Measurements from ENCODE around the gene PTPRE.

PTPRE gene

DNA sequence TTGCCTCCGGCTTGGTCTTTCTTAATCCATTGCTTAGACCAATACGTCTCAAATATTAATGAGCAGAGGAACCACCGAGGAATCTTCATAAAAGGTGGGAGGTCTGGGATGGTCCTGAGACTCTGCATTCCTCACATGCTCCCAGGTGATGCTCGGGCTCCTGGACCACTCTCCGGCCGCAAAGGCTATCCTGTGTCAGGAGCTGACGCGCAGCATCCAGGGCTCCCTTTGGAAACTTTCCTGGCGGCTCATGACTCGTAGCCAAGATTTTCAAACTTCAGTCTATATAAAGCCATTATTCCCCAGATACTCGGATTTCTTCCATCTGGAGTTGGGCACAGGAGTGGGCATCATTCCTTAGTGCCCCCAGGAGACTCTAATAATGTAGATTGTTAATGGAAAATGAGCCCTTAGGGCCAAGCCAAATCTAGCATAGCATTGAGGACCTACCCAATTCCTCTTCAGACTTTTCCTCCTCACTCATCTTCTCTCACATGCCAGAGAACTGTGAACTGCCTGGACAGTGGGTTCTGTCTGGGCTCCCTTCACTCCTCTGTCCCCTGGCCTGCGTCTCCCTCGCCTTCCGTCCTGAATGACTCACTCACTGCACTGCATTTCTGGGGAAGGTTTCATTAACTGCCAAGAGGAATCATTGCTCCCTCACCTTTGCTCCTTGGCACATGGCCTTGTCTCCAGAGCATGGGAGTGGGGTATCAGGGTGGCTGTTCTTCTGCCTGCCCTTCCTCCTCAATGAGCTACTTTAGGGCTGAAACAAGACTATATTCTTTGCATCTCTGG, 130.0 kb downstream of the PTPRE start:
- no peak overlapping the region for H3K27ac ChIP-seq (ENCODE audit: low read depth in 2 of 2, low read length in 2 of 2)
- H3K9ac ChIP-seq (ENCODE audit: low read depth in 1 of 2, low read length in 2 of 2) = no peak overlapping the region

DNA sequence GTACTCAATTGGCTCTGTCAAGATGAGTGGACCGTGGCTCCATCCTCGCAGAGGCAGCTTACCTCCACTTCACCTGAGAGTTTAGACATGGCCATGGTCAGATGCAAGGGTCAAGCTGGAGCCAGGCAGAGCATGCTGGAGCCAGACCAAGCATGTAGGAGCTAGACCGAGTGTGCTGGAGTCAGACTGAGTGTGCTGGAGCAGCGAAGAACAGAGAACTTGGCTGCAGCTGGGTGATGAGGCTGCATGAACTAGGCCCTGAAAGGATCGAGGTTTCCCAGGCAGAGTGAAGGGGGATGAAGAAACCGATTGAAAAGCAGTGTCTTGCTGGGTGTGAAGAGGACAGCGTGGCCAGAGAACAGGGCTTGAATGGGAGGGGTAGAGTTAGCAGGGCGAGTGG, 133.2 kb downstream of the PTPRE start:
- Histone ChIP-seq H3K27me3 (ENCODE audit: control insufficient read depth in 2 of 2, insufficient read depth in 2 of 2, low read length in 2 of 2) (no peaks in the 10 kb centered on the region), H3K36me3 (ENCODE audit: control insufficient read depth in 2 of 2, insufficient read depth in 2 of 2, low read length in 2 of 2) (peaks cover 0 to 3% of the 10 kb centered on the region in 2 donors), H3K27ac (ENCODE audit: low read depth in 2 of 2, low read length in 2 of 2) (no peak overlapping the region), H3K4me3 (ENCODE audit: low read length in 2 of 2) (no peak overlapping the region), H3K9ac (ENCODE audit: low read depth in 1 of 2, low read length in 2 of 2) (no peak overlapping the region), H3K4me1 (ENCODE audit: control insufficient read depth in 2 of 2, insufficient read depth in 2 of 2, low read length in 2 of 2) (peaks cover 0 to 5% of the 10 kb centered on the region in 2 donors), H3K9me3 (ENCODE audit: control insufficient read depth in 2 of 2, low read length in 2 of 2) (no peaks in the 10 kb centered on the region)

More for the DNA sequence above, 130.0 kb downstream of the PTPRE start:
- H3K36me3 ChIP-seq (ENCODE audit: control insufficient read depth in 2 of 2, insufficient read depth in 2 of 2, low read length in 2 of 2) = no peaks in the 10 kb centered on the region
- no peaks in the 10 kb centered on the region for H3K9me3 ChIP-seq (ENCODE audit: control insufficient read depth in 2 of 2, low read length in 2 of 2)
- H3K4me3 ChIP-seq (ENCODE audit: low read length in 2 of 2) = no peak overlapping the region
- H3K27me3 ChIP-seq (ENCODE audit: control insufficient read depth in 2 of 2, insufficient read depth in 2 of 2, low read length in 2 of 2) = no peaks in the 10 kb centered on the region
- peaks cover 0 to 5% of the 10 kb centered on the region in 2 donors for H3K4me1 ChIP-seq (ENCODE audit: control insufficient read depth in 2 of 2, insufficient read depth in 2 of 2, low read length in 2 of 2)

DNA sequence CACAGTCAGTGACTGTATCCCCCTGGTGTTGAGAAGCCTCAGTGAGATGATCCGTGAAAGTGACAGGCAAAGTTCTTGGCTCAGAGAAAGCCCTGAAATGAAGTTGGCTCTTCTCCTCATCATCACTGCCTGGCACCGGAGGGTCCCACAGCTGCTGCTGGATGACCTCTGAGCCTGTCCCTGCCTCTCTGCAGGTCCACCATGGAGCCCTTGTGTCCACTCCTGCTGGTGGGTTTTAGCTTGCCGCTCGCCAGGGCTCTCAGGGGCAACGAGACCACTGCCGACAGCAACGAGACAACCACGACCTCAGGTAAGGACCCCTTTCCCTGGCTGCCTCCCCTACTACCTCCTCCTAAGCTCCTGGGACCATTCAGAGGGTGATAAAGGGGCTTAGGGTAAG, 133.8 kb downstream of the PTPRE start:
- H3K9me3 ChIP-seq (ENCODE audit: control insufficient read depth in 2 of 2, low read length in 2 of 2) = no peaks in the 10 kb centered on the region
- H3K36me3 ChIP-seq (ENCODE audit: control insufficient read depth in 2 of 2, insufficient read depth in 2 of 2, low read length in 2 of 2) = peaks cover 0 to 3% of the 10 kb centered on the region in 2 donors
- H3K27me3 ChIP-seq (ENCODE audit: control insufficient read depth in 2 of 2, insufficient read depth in 2 of 2, low read length in 2 of 2) = no peaks in the 10 kb centered on the region

DNA sequence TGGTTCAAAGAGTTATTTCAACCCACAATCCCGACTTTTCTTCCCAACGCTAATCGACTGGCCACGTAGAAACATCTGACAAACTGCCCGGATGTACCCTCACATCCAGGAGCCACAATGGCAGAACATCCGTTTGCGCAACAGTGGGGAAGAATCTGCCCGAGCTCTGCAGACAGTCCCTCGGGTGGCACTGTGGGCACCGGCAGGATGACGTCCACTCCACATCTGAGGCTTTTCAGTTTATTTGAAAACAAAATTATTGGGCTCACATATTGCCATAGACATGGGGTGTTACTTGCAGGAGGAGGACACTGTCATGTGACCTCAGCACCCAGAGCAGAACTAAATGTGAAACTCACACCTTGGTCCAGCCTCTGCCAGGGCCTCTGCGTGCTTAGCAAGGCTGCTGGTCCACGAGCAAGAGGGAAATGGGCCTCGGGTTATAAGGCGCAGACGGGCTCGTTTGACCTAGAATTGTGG, 135.3 kb downstream of the PTPRE start:
- no peaks in the 10 kb centered on the region for H3K9me3 ChIP-seq (ENCODE audit: control insufficient read depth in 2 of 2, low read length in 2 of 2)
- H3K27ac ChIP-seq (ENCODE audit: low read depth in 2 of 2, low read length in 2 of 2) = no peak overlapping the region
- H3K4me1 ChIP-seq (ENCODE audit: control insufficient read depth in 2 of 2, insufficient read depth in 2 of 2, low read length in 2 of 2) = peaks cover 7 to 8% of the 10 kb centered on the region in 2 donors
- H3K36me3 ChIP-seq (ENCODE audit: control insufficient read depth in 2 of 2, insufficient read depth in 2 of 2, low read length in 2 of 2) = peaks cover 0 to 3% of the 10 kb centered on the region in 2 donors
- no peak overlapping the region for H3K4me3 ChIP-seq (ENCODE audit: low read length in 2 of 2)
- H3K27me3 ChIP-seq (ENCODE audit: control insufficient read depth in 2 of 2, insufficient read depth in 2 of 2, low read length in 2 of 2) = no peaks in the 10 kb centered on the region
- H3K9ac ChIP-seq (ENCODE audit: low read depth in 1 of 2, low read length in 2 of 2) = no peak overlapping the region

More for the DNA sequence above, 133.8 kb downstream of the PTPRE start:
- no peak overlapping the region for H3K27ac ChIP-seq (ENCODE audit: low read depth in 2 of 2, low read length in 2 of 2)
- H3K9ac ChIP-seq (ENCODE audit: low read depth in 1 of 2, low read length in 2 of 2) = no peak overlapping the region
- H3K4me3 ChIP-seq (ENCODE audit: low read length in 2 of 2) = no peak overlapping the region
- H3K4me1 ChIP-seq (ENCODE audit: control insufficient read depth in 2 of 2, insufficient read depth in 2 of 2, low read length in 2 of 2) = peaks cover 0 to 5% of the 10 kb centered on the region in 2 donors

DNA sequence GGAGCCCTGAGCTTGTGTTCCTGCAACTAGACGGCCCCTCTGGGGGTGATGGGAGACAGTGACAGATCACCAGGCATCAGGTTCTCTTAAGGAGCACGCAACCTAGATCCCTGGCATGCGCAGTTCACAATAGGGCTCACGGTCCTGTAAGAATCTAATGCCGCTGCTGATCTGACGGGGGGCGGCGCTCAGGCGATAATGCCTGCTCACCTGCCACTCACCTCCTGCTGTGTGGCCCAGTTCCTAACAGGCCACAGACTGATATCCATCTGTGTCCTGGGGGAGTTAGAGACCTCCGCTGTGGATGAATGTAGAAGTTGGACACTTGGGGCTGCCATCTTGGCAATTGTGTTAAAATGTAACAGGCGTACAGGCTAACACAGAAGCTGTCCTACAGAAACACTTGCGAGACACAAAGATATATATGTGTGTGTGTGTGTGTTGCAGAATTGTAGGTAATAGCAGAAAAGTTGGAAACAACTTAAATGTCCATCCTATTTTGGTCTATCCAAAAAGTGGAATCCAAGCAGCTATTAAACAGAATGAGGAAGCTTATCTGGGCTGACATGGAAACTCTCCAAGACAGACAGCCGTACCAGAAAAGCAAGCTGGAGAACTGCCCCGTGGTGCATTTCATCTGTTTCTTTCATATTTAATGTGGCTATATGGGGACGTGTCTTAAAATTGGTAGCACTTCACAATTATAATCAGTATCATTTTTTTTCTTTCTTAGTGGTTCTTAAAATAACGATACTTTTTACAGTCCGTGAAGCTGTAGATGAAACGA, 136.5 kb downstream of the PTPRE start:
- Histone ChIP-seq H3K4me1 (ENCODE audit: control insufficient read depth in 2 of 2, insufficient read depth in 2 of 2, low read length in 2 of 2) (peaks cover 11 to 16% of the 10 kb centered on the region in 2 donors), H3K9me3 (ENCODE audit: control insufficient read depth in 2 of 2, low read length in 2 of 2) (no peaks in the 10 kb centered on the region), H3K9ac (ENCODE audit: low read depth in 1 of 2, low read length in 2 of 2) (no peak overlapping the region), H3K4me3 (ENCODE audit: low read length in 2 of 2) (no peak overlapping the region), H3K27ac (ENCODE audit: low read depth in 2 of 2, low read length in 2 of 2) (no peak overlapping the region), H3K36me3 (ENCODE audit: control insufficient read depth in 2 of 2, insufficient read depth in 2 of 2, low read length in 2 of 2) (peaks cover 0 to 3% of the 10 kb centered on the region in 2 donors), H3K27me3 (ENCODE audit: control insufficient read depth in 2 of 2, insufficient read depth in 2 of 2, low read length in 2 of 2) (no peaks in the 10 kb centered on the region)

DNA sequence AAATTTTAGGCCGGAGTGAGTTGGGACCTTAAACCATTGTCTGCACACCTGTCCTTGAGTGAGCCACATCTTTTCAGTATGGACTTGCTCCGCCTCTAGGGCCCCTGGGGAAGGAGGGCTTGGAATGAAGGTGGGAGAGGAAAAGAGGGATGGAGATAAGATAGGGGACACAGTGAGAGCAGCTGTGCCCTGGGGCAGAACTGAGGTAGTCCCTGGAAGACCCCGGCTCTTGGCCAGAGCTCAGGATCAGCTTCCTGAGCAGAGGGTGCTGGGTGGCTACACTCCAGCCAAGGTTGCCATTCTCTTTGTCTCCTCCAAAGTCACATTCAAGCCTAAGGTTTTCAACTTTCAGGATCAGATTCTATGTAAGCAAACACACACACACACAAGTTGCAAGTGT, 137.3 kb downstream of the PTPRE start:
- Histone ChIP-seq H3K36me3 (ENCODE audit: control insufficient read depth in 2 of 2, insufficient read depth in 2 of 2, low read length in 2 of 2) (peaks cover 0 to 3% of the 10 kb centered on the region in 2 donors), H3K27me3 (ENCODE audit: control insufficient read depth in 2 of 2, insufficient read depth in 2 of 2, low read length in 2 of 2) (no peaks in the 10 kb centered on the region), H3K9ac (ENCODE audit: low read depth in 1 of 2, low read length in 2 of 2) (no peak overlapping the region), H3K4me3 (ENCODE audit: low read length in 2 of 2) (no peak overlapping the region), H3K27ac (ENCODE audit: low read depth in 2 of 2, low read length in 2 of 2) (no peak overlapping the region), H3K4me1 (ENCODE audit: control insufficient read depth in 2 of 2, insufficient read depth in 2 of 2, low read length in 2 of 2) (peaks cover 11 to 16% of the 10 kb centered on the region in 2 donors), H3K9me3 (ENCODE audit: control insufficient read depth in 2 of 2, low read length in 2 of 2) (no peaks in the 10 kb centered on the region)

DNA sequence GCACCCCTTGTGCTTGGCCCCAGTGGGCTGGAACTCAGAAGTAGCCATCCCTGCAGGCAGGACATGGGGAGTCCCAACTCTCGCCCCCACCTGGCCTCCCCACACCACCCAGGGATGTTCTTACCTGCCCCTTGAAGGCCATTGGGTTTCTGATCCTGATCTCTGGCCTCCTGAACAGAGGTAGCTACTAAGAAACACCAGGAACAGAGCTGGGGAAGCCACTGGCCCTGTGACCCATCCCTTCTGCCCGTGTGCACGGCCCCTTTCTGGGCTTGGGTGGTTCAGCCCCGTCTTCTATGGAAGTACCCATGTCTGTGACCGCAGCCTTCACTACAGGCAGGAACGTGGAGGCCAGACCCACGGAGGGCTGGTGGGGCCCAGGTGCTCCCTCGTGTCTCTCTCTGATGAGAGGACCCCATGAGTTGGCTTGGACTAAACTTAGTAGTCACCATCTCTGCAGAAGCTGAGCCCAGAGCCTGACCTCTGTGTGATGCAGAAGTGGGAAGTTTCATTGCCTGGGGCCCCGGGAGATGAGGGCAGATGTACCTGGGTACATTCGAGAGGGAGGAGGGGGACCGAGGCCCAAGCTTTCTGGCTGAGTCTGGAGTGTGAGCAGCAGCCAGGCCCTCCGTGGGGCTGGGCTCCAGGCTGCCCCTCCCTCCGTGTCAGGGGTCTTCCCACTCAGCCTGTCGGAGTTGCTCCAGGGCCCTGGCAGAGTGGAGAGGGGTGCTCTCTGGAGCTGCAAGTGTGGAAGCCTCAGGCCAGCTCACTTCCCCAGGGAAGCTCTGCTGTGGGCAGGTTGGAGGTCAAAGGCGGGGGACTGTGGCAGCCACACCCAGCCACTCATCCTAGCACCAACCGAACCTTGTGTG, 138.3 kb downstream of the PTPRE start:
- H3K9ac ChIP-seq (ENCODE audit: low read depth in 1 of 2, low read length in 2 of 2) = no peak overlapping the region
- H3K36me3 ChIP-seq (ENCODE audit: control insufficient read depth in 2 of 2, insufficient read depth in 2 of 2, low read length in 2 of 2) = peaks cover 5 to 10% of the 10 kb centered on the region in 2 donors
- H3K27ac ChIP-seq (ENCODE audit: low read depth in 2 of 2, low read length in 2 of 2) = no peak overlapping the region
- H3K4me3 ChIP-seq (ENCODE audit: low read length in 2 of 2) = no peak overlapping the region
- H3K27me3 ChIP-seq (ENCODE audit: control insufficient read depth in 2 of 2, insufficient read depth in 2 of 2, low read length in 2 of 2) = no peaks in the 10 kb centered on the region
- no peaks in the 10 kb centered on the region for H3K9me3 ChIP-seq (ENCODE audit: control insufficient read depth in 2 of 2, low read length in 2 of 2)
- H3K4me1 ChIP-seq (ENCODE audit: control insufficient read depth in 2 of 2, insufficient read depth in 2 of 2, low read length in 2 of 2) = peaks cover 11 to 16% of the 10 kb centered on the region in 2 donors

DNA sequence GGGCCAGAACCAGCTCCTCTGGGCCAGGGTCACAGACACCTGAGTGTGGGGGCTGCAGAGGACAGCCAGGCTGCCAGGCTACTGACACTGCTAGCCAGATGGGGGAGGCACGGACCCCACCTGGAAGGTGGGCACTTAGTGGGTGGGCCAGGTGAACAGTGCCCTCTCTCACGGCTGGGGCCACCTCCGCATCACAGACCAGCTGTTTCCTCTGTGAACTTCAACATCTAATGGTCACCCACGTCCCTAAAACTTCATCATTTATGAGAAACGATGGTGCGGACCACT, 138.9 kb downstream of the PTPRE start:
- H3K9me3 ChIP-seq (ENCODE audit: control insufficient read depth in 2 of 2, low read length in 2 of 2) = no peaks in the 10 kb centered on the region
- peaks cover 11 to 16% of the 10 kb centered on the region in 2 donors for H3K4me1 ChIP-seq (ENCODE audit: control insufficient read depth in 2 of 2, insufficient read depth in 2 of 2, low read length in 2 of 2)
- no peaks in the 10 kb centered on the region for H3K27me3 ChIP-seq (ENCODE audit: control insufficient read depth in 2 of 2, insufficient read depth in 2 of 2, low read length in 2 of 2)
- H3K4me3 ChIP-seq (ENCODE audit: low read length in 2 of 2) = no peak overlapping the region
- no peak overlapping the region for H3K27ac ChIP-seq (ENCODE audit: low read depth in 2 of 2, low read length in 2 of 2)
- no peak overlapping the region for H3K9ac ChIP-seq (ENCODE audit: low read depth in 1 of 2, low read length in 2 of 2)
- peaks cover 7 to 10% of the 10 kb centered on the region in 2 donors for H3K36me3 ChIP-seq (ENCODE audit: control insufficient read depth in 2 of 2, insufficient read depth in 2 of 2, low read length in 2 of 2)

DNA sequence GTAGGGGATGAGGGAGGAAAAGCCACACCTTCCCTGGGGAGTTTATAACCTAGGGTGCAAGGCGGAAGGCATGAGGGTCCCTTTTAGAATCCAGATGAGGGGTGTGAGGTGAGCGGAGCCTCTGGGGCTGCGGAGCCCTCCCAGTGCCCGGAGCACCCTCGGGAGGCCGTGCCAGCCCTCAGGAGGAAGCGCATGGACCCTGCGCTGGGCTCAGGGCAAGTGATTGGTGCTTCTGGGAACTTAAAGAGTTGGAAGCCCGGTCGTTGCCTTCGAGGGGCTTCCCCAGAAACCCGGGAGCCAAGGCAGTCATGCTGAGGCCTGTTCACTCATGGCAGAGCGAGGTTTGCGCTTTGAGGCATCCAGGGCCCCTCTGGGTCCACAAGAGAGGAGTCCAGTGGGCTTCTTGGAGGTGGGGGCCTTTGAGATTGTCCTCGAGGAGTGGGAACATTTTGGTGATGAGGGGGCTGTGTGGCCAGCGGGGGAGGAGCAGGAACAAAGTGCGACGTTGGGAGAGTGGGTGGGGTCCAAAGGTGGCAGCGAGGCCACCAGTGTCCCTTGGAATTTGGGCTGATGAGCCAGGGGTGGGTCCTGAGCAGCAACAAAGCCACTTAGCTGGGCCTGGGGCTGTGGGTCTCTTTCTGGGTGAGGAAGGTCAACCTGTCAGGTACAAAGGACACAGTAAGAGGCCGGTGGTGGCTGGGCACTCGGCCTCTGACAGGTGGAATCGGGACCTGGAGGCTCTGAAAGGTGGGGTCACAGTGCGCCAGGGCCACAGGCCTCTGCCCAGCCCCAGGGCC, 139.5 kb downstream of the PTPRE start:
- Histone ChIP-seq H3K4me1 (ENCODE audit: control insufficient read depth in 2 of 2, insufficient read depth in 2 of 2, low read length in 2 of 2) (peaks cover 11 to 16% of the 10 kb centered on the region in 2 donors), H3K4me3 (ENCODE audit: low read length in 2 of 2) (no peak overlapping the region), H3K27ac (ENCODE audit: low read depth in 2 of 2, low read length in 2 of 2) (peak overlapping the region in 1 of 2 donors; percentile 79), H3K9ac (ENCODE audit: low read depth in 1 of 2, low read length in 2 of 2) (peak overlapping the region in 1 of 2 donors; percentile 14), H3K9me3 (ENCODE audit: control insufficient read depth in 2 of 2, low read length in 2 of 2) (no peaks in the 10 kb centered on the region), H3K27me3 (ENCODE audit: control insufficient read depth in 2 of 2, insufficient read depth in 2 of 2, low read length in 2 of 2) (no peaks in the 10 kb centered on the region), H3K36me3 (ENCODE audit: control insufficient read depth in 2 of 2, insufficient read depth in 2 of 2, low read length in 2 of 2) (peaks cover 9 to 10% of the 10 kb centered on the region in 2 donors)
